K562 (cell line): Measurements from ENCODE around the gene OR52R1. TPM values are rescaled to one million over a fixed set of nuclear protein-coding genes. Genes with fewer than 3 reads are reported as not detected.

Experiments used
- ATAC-seq: fragments of 200-7000 bp; cut with Tn5 transposase; 3 replicates; pipeline ENCODE4 v1.9.1; 2020; ENCODE audit warnings: moderate library complexity
- BruUV-seq: library from RNA; stranded (reverse); fragments of 400-500 nt; replicated peaks from 2 replicates; lab custom pipeline; 2021; lab: Mats Ljungman, UMichigan
- CTCF ChIA-PET: fragments of 300-600 bp; formaldehyde crosslinking; extraction: SDS; loops from one replicate; lab custom pipeline; 2021; ENCODE audit warnings: low intra/inter-chr PET ratio; lab: Yijun Ruan, JAX
- POLR2A ChIA-PET: fragments of 300-600, 350-650 bp; sonication (Branson Sonifier 250); formaldehyde crosslinking; extraction: SDS; loops from one replicate; lab custom pipeline; 2021; ENCODE audit warnings: antibody characterized with exemption, inconsistent platforms; lab: Yijun Ruan, JAX
- DNase-seq, 4 experiments: peaks; one replicate each; pipeline versions ENCODE4 v3.0.0 to v3.0.0-alpha.2; 2011 to 2018; ENCODE audit warnings: low spot score in 3 of 4, mixed read lengths in 3 of 4; ENCODE audit errors: extremely low read depth in 1 of 4
- FAIRE-seq: peaks from 2 replicates; lab custom pipeline; 2011; peaks lifted over from hg19 to GRCh38; lab: Jason Lieb, UNC
- H2AFZ ChIP-seq: 2 replicates; pipeline ENCODE4 v1.6.0; 2011; ENCODE audit warnings: low read depth, low read length, control low read depth, inconsistent platforms
- H3K27ac ChIP-seq: fragments of 200-600 bp; 3 replicates; pipeline ENCODE4 v1.8.0; 2011; ENCODE audit warnings: low read depth, mild to moderate bottlenecking, control low read depth, inconsistent platforms, low read length, moderate library complexity, mixed read lengths; ENCODE audit errors: extremely low read depth
- H3K27me3 ChIP-seq, 2 experiments: fragments of 300-600 bp in 1 of 2; 2 replicates in 1 of 2; 3 replicates in 1 of 2; pipeline versions ENCODE4 v1.6.0 to v1.8.0; 2011; ENCODE audit warnings: inconsistent platforms in 2 of 2, low read length in 2 of 2, mild to moderate bottlenecking in 1 of 2, mixed read lengths in 1 of 2, moderate library complexity in 1 of 2; ENCODE audit not compliant: control insufficient read depth in 2 of 2, insufficient read depth in 2 of 2
- H3K36me3 ChIP-seq: fragments of 300-600 bp; 3 replicates; pipeline ENCODE4 v1.8.0; 2011; ENCODE audit warnings: mild to moderate bottlenecking, low read length, inconsistent platforms; ENCODE audit not compliant: control insufficient read depth, insufficient read depth
- H3K4me1 ChIP-seq, 2 experiments: fragments of 200-600 bp in 1 of 2; replicated peaks in 1 of 2; 2 replicates in 1 of 2; 3 replicates in 1 of 2; pipeline versions ENCODE4 v1.5.1 to v1.8.0; 2011; ENCODE audit warnings: inconsistent platforms in 2 of 2, low read length in 2 of 2, mild to moderate bottlenecking in 1 of 2, mixed read lengths in 1 of 2, moderate library complexity in 1 of 2; ENCODE audit not compliant: control insufficient read depth in 2 of 2, insufficient read depth in 2 of 2
- H3K4me2 ChIP-seq: 2 replicates; pipeline ENCODE4 v1.6.1; 2011; ENCODE audit warnings: low read length, control low read depth, inconsistent platforms, mixed read lengths; ENCODE audit not compliant: insufficient read depth
- H3K4me3 ChIP-seq: fragments of 200-600 bp; sonication (generic), shearing (Covaris generic); 2 replicates; pipeline ENCODE4 v1.5.1; 2016; ENCODE audit warnings: control low read depth, inconsistent platforms
- H3K79me2 ChIP-seq: fragments of 200-600 bp; 3 replicates; pipeline ENCODE4 v1.8.0; 2011; ENCODE audit warnings: low read length, inconsistent platforms; ENCODE audit not compliant: control insufficient read depth, insufficient read depth
- H3K9ac ChIP-seq, 2 experiments: 2 replicates each; pipeline versions ENCODE4 v1.6.0 to v1.6.1; 2011; ENCODE audit warnings: low read depth in 2 of 2, low read length in 2 of 2, control low read depth in 1 of 2, inconsistent platforms in 1 of 2, mild to moderate bottlenecking in 1 of 2, mixed read lengths in 1 of 2; ENCODE audit not compliant: insufficient read depth in 1 of 2
- H3K9me1 ChIP-seq: one replicate; pipeline ENCODE4 v1.6.0; 2011; ENCODE audit warnings: inconsistent platforms, mild to moderate bottlenecking, low read length, moderate library complexity; ENCODE audit not compliant: control insufficient read depth, insufficient read depth
- H3K9me3 ChIP-seq: replicated peaks from 2 replicates; pipeline ENCODE4 v1.5.1; 2011; ENCODE audit warnings: low read depth, low read length, inconsistent platforms; ENCODE audit not compliant: control insufficient read depth, insufficient read depth
- H4K20me1 ChIP-seq: replicated peaks from 2 replicates; pipeline ENCODE4 v1.6.1; 2011; ENCODE audit warnings: low read length, inconsistent platforms, mixed read lengths; ENCODE audit not compliant: control insufficient read depth, insufficient read depth
- FOXK2 ChIP-seq, 2 experiments: fragments of 450-650 bp; IDR thresholded peaks in 1 of 2; conservative IDR thresholded peaks in 1 of 2; 2 replicates each; pipeline ENCODE4 v1.6.1; 2016; ENCODE audit warnings: low read depth in 2 of 2, mild to moderate bottlenecking in 1 of 2
- HMGN3 ChIP-seq: IDR thresholded peaks from 2 replicates; pipeline ENCODE4 v1.6.1; 2011; ENCODE audit warnings: borderline replicate concordance, low read depth, mild to moderate bottlenecking, mixed read lengths, low read length; ENCODE audit not compliant: insufficient read length; ENCODE audit errors: extremely low read depth
- WGBS: fragments of 100-300 bp; shearing (Covaris generic); methylation state at CpG from one replicate; pipeline ENCODE4 v1.1.6; 2016; ENCODE audit warnings: low coverage, mixed read lengths; ENCODE audit not compliant: insufficient coverage; ENCODE audit errors: missing lambda C conversion rate; 5-methylcytosine and 5-hydroxymethylcytosine counted together
- in situ Hi-C: fragments of 300-500 bp; cut with MboI; formaldehyde crosslinking; loops from 4 replicates; pipeline ENCODE4 v1.15.0; 2018; ENCODE audit warnings: inconsistent platforms, mixed read lengths
- intact Hi-C: fragments of 100-400 bp; cut with micrococcal nuclease; formaldehyde crosslinking; loops from 2 replicates; pipeline ENCODE4 v1.14.2; 2022
- polyA plus RNA-seq, 8 experiments: library from polyadenylated mRNA; depleted of rRNA in 4 of 8; stranded (reverse) in 5 of 8; unstranded in 3 of 8; fragments of >200 nt; fragmentation: Nextera tagmentation in 2 of 8; fragmentation: Illumina TruSeq in 1 of 8; extraction: Ambion mirVana in 2 of 8; extraction: Trizol in 1 of 8; gene quantifications; 2 replicates each; pipeline versions ENCODE4 v1.2.1 to v1.2.3, GENCODE V29; 2011 to 2014; ENCODE audit warnings: inconsistent platforms in 1 of 8, missing spikeins in 1 of 8
- total RNA-seq, 7 experiments: library from RNA; depleted of rRNA in 6 of 7; stranded (reverse); fragments of >200 nt in 6 of 7; fragmentation: Illumina TruSeq in 2 of 7; extraction: Trizol in 2 of 7; gene quantifications; 2 replicates each; pipeline versions ENCODE4 v1.2.1 to v1.2.3, GENCODE V29; 2011 to 2021; ENCODE audit warnings: low replicate concordance in 1 of 7
- TF ChIP-seq, protein P1 (sequence below), 3 experiments: IDR thresholded peaks in 2 of 3; conservative IDR thresholded peaks in 1 of 3; 2 replicates each; pipeline ENCODE4 v1.5.1; 2011 to 2012; ENCODE audit warnings: low read length in 3 of 3, mild to moderate bottlenecking in 3 of 3, control low read depth in 2 of 3, improper control_type of control experiment in 1 of 3, inconsistent platforms in 1 of 3, low read depth in 1 of 3, mixed read lengths in 1 of 3, moderate library complexity in 1 of 3; ENCODE audit not compliant: insufficient read depth in 2 of 3

OR52R1 gene
- total and polyA plus RNA-seq, 9 of the 15 experiments (the other 6 are each of a cell fraction or from before 2014, with no cell fraction given): not detected

DNA sequence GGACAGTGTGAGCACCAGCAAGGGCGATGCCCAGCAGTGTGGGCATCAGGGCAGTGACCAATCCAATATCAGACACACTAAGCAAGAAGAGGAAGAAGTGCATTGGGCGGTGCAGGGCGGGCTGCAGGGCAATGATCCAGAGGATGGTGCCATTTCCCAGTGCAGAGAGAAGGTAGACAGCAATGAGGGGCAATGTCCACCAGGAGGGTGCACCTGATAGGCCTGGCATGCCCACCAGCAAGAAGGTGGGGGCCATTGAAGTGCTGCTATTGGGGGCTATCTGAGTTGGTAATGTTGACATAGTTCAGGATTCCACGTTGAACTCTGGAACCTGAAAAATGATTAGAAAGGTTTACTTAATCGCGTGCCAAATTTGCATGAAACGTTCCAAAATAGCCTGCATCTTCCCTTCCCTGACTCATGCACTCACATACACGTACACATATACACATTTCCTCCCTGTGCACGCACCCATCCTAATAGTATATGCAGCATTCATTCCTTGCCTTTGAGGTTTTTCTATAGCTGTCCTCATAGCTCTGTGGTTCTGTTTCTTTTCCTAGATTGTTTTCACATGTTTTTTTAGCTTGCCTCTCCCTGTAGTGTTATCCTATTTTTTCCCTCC is 44.8 kb upstream of the OR52R1 start, which contains the start of gene OR51S1:
OR51S1 (minus strand) TSS at position 301 of the 625 bp plus-strand sequence; CDS start at position 301, 0 bp downstream.
- ChIA-PET POLR2A (no interaction called here), CTCF (no interaction called here)
- in situ Hi-C loops (no loop called here), intact Hi-C loops (no loop called here)
- no peak for TF ChIP-seq HMGN3
- TF ChIP-seq, protein P1, sequence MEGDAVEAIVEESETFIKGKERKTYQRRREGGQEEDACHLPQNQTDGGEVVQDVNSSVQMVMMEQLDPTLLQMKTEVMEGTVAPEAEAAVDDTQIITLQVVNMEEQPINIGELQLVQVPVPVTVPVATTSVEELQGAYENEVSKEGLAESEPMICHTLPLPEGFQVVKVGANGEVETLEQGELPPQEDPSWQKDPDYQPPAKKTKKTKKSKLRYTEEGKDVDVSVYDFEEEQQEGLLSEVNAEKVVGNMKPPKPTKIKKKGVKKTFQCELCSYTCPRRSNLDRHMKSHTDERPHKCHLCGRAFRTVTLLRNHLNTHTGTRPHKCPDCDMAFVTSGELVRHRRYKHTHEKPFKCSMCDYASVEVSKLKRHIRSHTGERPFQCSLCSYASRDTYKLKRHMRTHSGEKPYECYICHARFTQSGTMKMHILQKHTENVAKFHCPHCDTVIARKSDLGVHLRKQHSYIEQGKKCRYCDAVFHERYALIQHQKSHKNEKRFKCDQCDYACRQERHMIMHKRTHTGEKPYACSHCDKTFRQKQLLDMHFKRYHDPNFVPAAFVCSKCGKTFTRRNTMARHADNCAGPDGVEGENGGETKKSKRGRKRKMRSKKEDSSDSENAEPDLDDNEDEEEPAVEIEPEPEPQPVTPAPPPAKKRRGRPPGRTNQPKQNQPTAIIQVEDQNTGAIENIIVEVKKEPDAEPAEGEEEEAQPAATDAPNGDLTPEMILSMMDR (IDR thresholded peaks at IDR 0.05 in 2 of 3, conservative IDR thresholded peaks at IDR 0.05 in 1 of 3; ENCODE audit: insufficient read depth in 2 of 3, low read depth in 1 of 3, low read length in 3 of 3): peak in 1 of 3 experiments; percentile 43; a peak in 2 of 6 replicates
- TF ChIP-seq FOXK2 (conservative IDR thresholded peaks at IDR 0.05 in 1 of 2, IDR thresholded peaks at IDR 0.05 in 1 of 2; ENCODE audit: low read depth in 2 of 2): no peak
- H3K36me3 ChIP-seq: no peaks in the 10 kb centered on the region
- H3K9me1 ChIP-seq: no peaks in the 10 kb centered on the region
- no peaks in the 10 kb centered on the region; a peak in 1 of 5 replicates for H3K27me3 ChIP-seq
- DNase-seq (no peak), FAIRE-seq (no peak), ATAC-seq (no peak)
- H3K79me2 ChIP-seq: no peaks in the 10 kb centered on the region
- no peak within 1 kb of the TSS for H2AFZ ChIP-seq
- no peak within 1 kb of the TSS for H3K4me3 ChIP-seq
- H4K20me1 ChIP-seq: no peaks in the 10 kb centered on the region
- no TSS peak for BruUV-seq
- H3K9me3 ChIP-seq: no peaks in the 10 kb centered on the region
- H3K9ac ChIP-seq: no peak within 1 kb of the TSS
- H3K27ac ChIP-seq: no peak within 1 kb of the TSS
- no peak within 1 kb of the TSS for H3K4me2 ChIP-seq
- H3K4me1 ChIP-seq: no peaks in the 10 kb centered on the region
- 0% methylated on average over 9 of the region's 9 CpGs for WGBS
